HepG2 (cell line): Measurements from ENCODE around the gene ATXN7L2. TPM values are rescaled to one million over a fixed set of nuclear protein-coding genes. Genes with fewer than 3 reads are reported as not detected.
A peak's percentile ranks its signal among the peaks of the same experiment; 100 is the strongest.

Experiments
- BORCS8-MEF2B ChIP-seq: sonication (generic); formaldehyde crosslinking; IDR thresholded peaks from 2 replicates; pipeline ENCODE4 v1.8.0; 2022; ENCODE audit warnings: mild to moderate bottlenecking, missing genetic modification reagents
- FOXK1 ChIP-seq: sonication (generic); formaldehyde crosslinking; IDR thresholded peaks from 2 replicates; pipeline ENCODE4 v1.4.0; 2020; ENCODE audit warnings: low read depth, missing genetic modification reagents, borderline replicate concordance
- GATAD2A ChIP-seq: IDR thresholded peaks from 2 replicates; pipeline ENCODE4 v1.6.1; 2016
- KLF16 ChIP-seq, 2 experiments: sonication (generic) in 1 of 2; formaldehyde crosslinking in 1 of 2; IDR thresholded peaks; 2 replicates each; pipeline versions ENCODE4 v1.6.1 to v1.8.0; 2016 to 2023; ENCODE audit warnings: missing genetic modification reagents in 2 of 2, missing compliant biosample characterization in 1 of 2
- MLLT10 ChIP-seq: sonication (generic); formaldehyde crosslinking; IDR thresholded peaks from 2 replicates; pipeline ENCODE4 v1.4.0; 2020; ENCODE audit warnings: missing genetic modification reagents
- PHF5A ChIP-seq: IDR thresholded peaks from one replicate; pipeline ENCODE4 v1.6.1; 2018; ENCODE audit warnings: low read depth, missing genetic modification reagents; ENCODE audit not compliant: unreplicated experiment
- POLR2AphosphoS2 ChIP-seq: IDR thresholded peaks from 2 replicates; pipeline ENCODE4 v1.6.1; 2011; ENCODE audit warnings: low read depth, low read length, improper control_type of control experiment
- SIX4 ChIP-seq: sonication (generic); formaldehyde crosslinking; IDR thresholded peaks from 2 replicates; pipeline ENCODE4 v1.4.0; 2020; ENCODE audit warnings: missing genetic modification reagents
- YEATS2 ChIP-seq: sonication (generic); formaldehyde crosslinking; IDR thresholded peaks from 2 replicates; pipeline ENCODE4 v1.4.0; 2020; ENCODE audit warnings: missing genetic modification reagents, borderline replicate concordance
- ZBTB33 ChIP-seq: sonication (generic); formaldehyde crosslinking; IDR thresholded peaks from 2 replicates; pipeline ENCODE4 v1.4.0; 2020; ENCODE audit warnings: missing genetic modification reagents
- ZBTB49 ChIP-seq: sonication (generic); formaldehyde crosslinking; IDR thresholded peaks from 2 replicates; pipeline ENCODE4 v1.4.0; 2020; ENCODE audit warnings: missing genetic modification reagents, borderline replicate concordance
- ZFYVE20 ChIP-seq: sonication (generic); formaldehyde crosslinking; IDR thresholded peaks from 2 replicates; pipeline ENCODE4 v1.8.0; 2023; ENCODE audit warnings: low read depth, mild to moderate bottlenecking, moderate library complexity, missing genetic modification reagents, borderline replicate concordance
- ZNF10 ChIP-seq: sonication (generic); formaldehyde crosslinking; IDR thresholded peaks from 2 replicates; pipeline ENCODE4 v1.4.0; 2020; ENCODE audit warnings: mild to moderate bottlenecking, low read depth, missing genetic modification reagents, borderline replicate concordance
- ZNF136 ChIP-seq: sonication (generic); formaldehyde crosslinking; IDR thresholded peaks from 2 replicates; pipeline ENCODE4 v1.8.1; 2022; ENCODE audit warnings: low read depth, mild to moderate bottlenecking, moderate library complexity, missing genetic modification reagents
- ZNF143 ChIP-seq: sonication (generic); formaldehyde crosslinking; IDR thresholded peaks from 2 replicates; pipeline ENCODE4 v1.4.0; 2020; ENCODE audit warnings: missing genetic modification reagents
- ZNF205 ChIP-seq: IDR thresholded peaks from 2 replicates; pipeline ENCODE4 v1.6.1; 2018; ENCODE audit warnings: missing biosample characterization, missing genetic modification reagents
- ZNF225 ChIP-seq: sonication (generic); formaldehyde crosslinking; IDR thresholded peaks from 2 replicates; pipeline ENCODE4 v1.4.0; 2020; ENCODE audit warnings: mild to moderate bottlenecking, missing genetic modification reagents
- ZNF3 ChIP-seq: IDR thresholded peaks from 2 replicates; pipeline ENCODE4 v1.7.0; 2017; ENCODE audit warnings: inconsistent platforms
- ZNF468 ChIP-seq: sonication (generic); formaldehyde crosslinking; IDR thresholded peaks from 2 replicates; pipeline ENCODE4 v1.8.0; 2022; ENCODE audit warnings: mild to moderate bottlenecking, moderate library complexity, missing genetic modification reagents
- ZNF501 ChIP-seq: sonication (generic); formaldehyde crosslinking; IDR thresholded peaks from 2 replicates; pipeline ENCODE4 v1.5.1; 2020; ENCODE audit warnings: mild to moderate bottlenecking, moderate library complexity, missing genetic modification reagents
- ZNF770 ChIP-seq: sonication (generic); formaldehyde crosslinking; IDR thresholded peaks from 2 replicates; pipeline ENCODE4 v1.5.0; 2020; ENCODE audit warnings: mild to moderate bottlenecking, missing genetic modification reagents
- ZNF883 ChIP-seq: sonication (generic); formaldehyde crosslinking; IDR thresholded peaks from 2 replicates; pipeline ENCODE4 v1.5.1; 2020; ENCODE audit warnings: mild to moderate bottlenecking, missing genetic modification reagents; ENCODE audit errors: not compliant biosample characterization
- polyA plus RNA-seq, 8 experiments: library from polyadenylated mRNA; depleted of rRNA in 3 of 8; stranded (reverse) in 7 of 8; unstranded in 1 of 8; fragments of >200 nt; fragmentation: Illumina TruSeq in 4 of 8; extraction: Trizol in 4 of 8; gene quantifications; 2 replicates each; pipeline versions ENCODE4 v1.2.1 to v1.2.3, GENCODE V29; 2011 to 2016; ENCODE audit warnings: low read depth in 4 of 8, missing spikeins in 1 of 8, mixed read lengths in 1 of 8; ENCODE audit not compliant: insufficient read depth in 1 of 8
- total RNA-seq, 5 experiments: library from RNA; depleted of rRNA; stranded (reverse); fragments of >200 nt; fragmentation: Illumina TruSeq; extraction: Trizol; gene quantifications; 2 replicates each; pipeline ENCODE4 v1.2.3, GENCODE V29; 2016; ENCODE audit warnings: low read depth in 1 of 5

The ATXN7L2 gene
- total and polyA plus RNA-seq, 2 of the 13 experiments (the other 11 are each of a cell fraction or from before 2014, with no cell fraction given), result 2.7 to 2.8 TPM

GRCh38 chr1:109493805-109494539 is 10.3 kb downstream of the ATXN7L2 start, which contains the start of gene CYB561D1 (continued):
- TF ChIP-seq ZNF770 (CRISPR knock-in tag), result peak; percentile 58; the same call in 1 of the 2 replicates
- TF ChIP-seq ZFYVE20 (CRISPR knock-in tag), result no peak
- TF ChIP-seq PHF5A (CRISPR knock-in tag), result no peak
- TF ChIP-seq BORCS8-MEF2B (CRISPR knock-in tag), result peak; percentile 52
- peak; percentile 53; the same call in 1 of the 2 replicates for TF ChIP-seq ZNF205 (CRISPR knock-in tag)
- peak; percentile 88 for TF ChIP-seq ZNF501 (CRISPR knock-in tag)
- TF ChIP-seq ZNF3, result no peak
- TF ChIP-seq ZBTB49 (CRISPR knock-in tag), result no peak
- TF ChIP-seq POLR2AphosphoS2, result no peak
- TF ChIP-seq ZNF143 (CRISPR knock-in tag), result no peak; the same call in 1 of the 2 replicates
- TF ChIP-seq ZNF136 (CRISPR knock-in tag), result no peak
- TF ChIP-seq GATAD2A, result peak; percentile 21; the same call in 1 of the 2 replicates
- no peak for TF ChIP-seq ZNF883 (CRISPR knock-in tag)
- peak in 1 of 2 experiments; percentile 89; a peak in 1 of 4 replicates for TF ChIP-seq KLF16 (CRISPR knock-in tag; IDR thresholded peaks at IDR 0.05)
- no peak for TF ChIP-seq ZNF10 (CRISPR knock-in tag)
- TF ChIP-seq MLLT10 (CRISPR knock-in tag), result no peak
- TF ChIP-seq FOXK1, result peak; percentile 67; the same call in 1 of the 2 replicates
- TF ChIP-seq SIX4 (CRISPR knock-in tag), result no peak
- no peak for TF ChIP-seq ZBTB33
- TF ChIP-seq ZNF225, result no peak
- no peak for TF ChIP-seq ZNF468 (CRISPR knock-in tag)
- peak; percentile 57; the same call in 1 of the 2 replicates for TF ChIP-seq YEATS2 (CRISPR knock-in tag)
